SK-N-SH treated with all-trans-retinoic acid at 6 μM for 48 hours (cell line): ENCODE measurements around the gene SERPINA12.

ENCODE experiments used
- ATAC-seq: fragments of 200-7000 bp; cut with Tn5 transposase; 3 replicates; pipeline ENCODE4 v1.9.1; 2020; ENCODE audit warnings: mild to moderate bottlenecking, moderate library complexity
- ARNTL ChIP-seq: fragments of 450-650 bp; formaldehyde crosslinking; IDR thresholded peaks from 2 replicates; pipeline ENCODE4 v1.5.0; 2020; ENCODE audit warnings: low read depth, mild to moderate bottlenecking, moderate library complexity, borderline replicate concordance
- BACH2 ChIP-seq: fragments of 250-450 bp; sonication (Bioruptor Pico); IDR thresholded peaks from 2 replicates; pipeline ENCODE4 v1.9.0; 2021; ENCODE audit warnings: mild to moderate bottlenecking, borderline replicate concordance
- CREB5 ChIP-seq: fragments of 250-450 bp; sonication (Bioruptor Pico); IDR thresholded peaks from 2 replicates; pipeline ENCODE4 v1.5.1; 2020; ENCODE audit warnings: low read depth, mild to moderate bottlenecking, moderate library complexity
- CSDC2 ChIP-seq: fragments of 250-450 bp; sonication (Bioruptor Pico); IDR thresholded peaks from 2 replicates; pipeline ENCODE4 v1.5.0; 2020; ENCODE audit warnings: mild to moderate bottlenecking, moderate library complexity
- CSRNP3 ChIP-seq: fragments of 250-450 bp; sonication (Bioruptor Pico); IDR thresholded peaks from 2 replicates; pipeline ENCODE4 v1.5.1; 2021; ENCODE audit warnings: mild to moderate bottlenecking, moderate library complexity
- ESRRG ChIP-seq: fragments of 250-450 bp; sonication (Bioruptor Pico); IDR thresholded peaks from 2 replicates; pipeline ENCODE4 v1.6.1; 2021; ENCODE audit warnings: mild to moderate bottlenecking
- GLIS3 ChIP-seq: fragments of 250-450 bp; sonication (Bioruptor Pico); IDR thresholded peaks from 2 replicates; pipeline ENCODE4 v1.5.0; 2020; ENCODE audit warnings: mild to moderate bottlenecking, moderate library complexity
- ISL1 ChIP-seq: fragments of 250-450 bp; sonication (Bioruptor Pico); IDR thresholded peaks from 2 replicates; pipeline ENCODE4 v2.1.2; 2022; ENCODE audit warnings: mild to moderate bottlenecking, moderate library complexity
- PATZ1 ChIP-seq: fragments of 250-450 bp; sonication (Bioruptor Pico); IDR thresholded peaks from 2 replicates; pipeline ENCODE4 v1.8.0; 2020; ENCODE audit warnings: mild to moderate bottlenecking, moderate library complexity, borderline replicate concordance
- RARB ChIP-seq: fragments of 250-450 bp; sonication (Bioruptor Pico); IDR thresholded peaks from 2 replicates; pipeline ENCODE4 v1.8.0; 2021; ENCODE audit warnings: mild to moderate bottlenecking, moderate library complexity
- TOX ChIP-seq: fragments of 250-450 bp; sonication (Bioruptor Pico); IDR thresholded peaks from 2 replicates; pipeline ENCODE4 v1.8.0; 2021; ENCODE audit warnings: mild to moderate bottlenecking, moderate library complexity, borderline replicate concordance
- TSHZ2 ChIP-seq: fragments of 250-450 bp; sonication (Bioruptor Pico); IDR thresholded peaks from 2 replicates; pipeline ENCODE4 v1.5.0; 2020; ENCODE audit warnings: mild to moderate bottlenecking, moderate library complexity
- ZC3H10 ChIP-seq: fragments of 250-450 bp; sonication (Bioruptor Pico); IDR thresholded peaks from 2 replicates; pipeline ENCODE4 v1.5.1; 2021; ENCODE audit warnings: mild to moderate bottlenecking, moderate library complexity
- ZFP3 ChIP-seq: fragments of 250-450 bp; sonication (Bioruptor Pico); IDR thresholded peaks from 2 replicates; pipeline ENCODE4 v1.5.0; 2020; ENCODE audit warnings: mild to moderate bottlenecking, moderate library complexity
- ZFP30 ChIP-seq: fragments of 450-650 bp; formaldehyde crosslinking; IDR thresholded peaks from 2 replicates; pipeline ENCODE4 v1.5.0; 2022; ENCODE audit warnings: mild to moderate bottlenecking, moderate library complexity
- ZNF565 ChIP-seq: fragments of 450-650 bp; formaldehyde crosslinking; conservative IDR thresholded peaks from 2 replicates; pipeline ENCODE4 v1.5.0; 2020; ENCODE audit warnings: low read depth, mild to moderate bottlenecking, moderate library complexity
- ZNF70 ChIP-seq: fragments of 450-650 bp; formaldehyde crosslinking; IDR thresholded peaks from 2 replicates; pipeline ENCODE4 v1.5.0; 2020; ENCODE audit warnings: mild to moderate bottlenecking, moderate library complexity
- ZNF8 ChIP-seq: fragments of 450-650 bp; formaldehyde crosslinking; IDR thresholded peaks from 2 replicates; pipeline ENCODE4 v1.5.0; 2020; ENCODE audit warnings: mild to moderate bottlenecking, moderate library complexity

Gene SERPINA12

GRCh38 chr14:94543449-94544124 is 34.3 kb upstream of the SERPINA12 start:
- no peak for TF ChIP-seq TSHZ2
- TF ChIP-seq CREB5 (CRISPR knock-in tag): no peak
- no peak for TF ChIP-seq TOX (CRISPR knock-in tag)
- TF ChIP-seq ZFP30: no peak
- no peak for TF ChIP-seq BACH2
- TF ChIP-seq ZFP3 (CRISPR knock-in tag): no peak
- no peak for ATAC-seq

GRCh38 chr14:94542811-94543440 is 33.7 kb upstream of the SERPINA12 start:
- ATAC-seq: no peak
- no peak for TF ChIP-seq CSDC2
- no peak for TF ChIP-seq TSHZ2
- TF ChIP-seq ESRRG (CRISPR knock-in tag): no peak
- no peak for TF ChIP-seq RARB (CRISPR knock-in tag)
- no peak for TF ChIP-seq CSRNP3 (CRISPR knock-in tag)
- TF ChIP-seq, all 23 proteins: peak for 0

- TF ChIP-seq ZNF70 (no peak), ZNF8 (no peak), CSDC2 (no peak), RARB (CRISPR knock-in tag) (no peak)
Observed at GRCh38 chr14:94542111-94542810, 33.0 kb upstream of the SERPINA12 start.

GRCh38 chr14:94541234-94541975 is 32.1 kb upstream of the SERPINA12 start:
- TF ChIP-seq CSRNP3 (CRISPR knock-in tag): no peak
- TF ChIP-seq ZC3H10 (CRISPR knock-in tag): no peak
- no peak for TF ChIP-seq ARNTL
- TF ChIP-seq CREB5 (CRISPR knock-in tag): no peak
- no peak for TF ChIP-seq ZNF565 (CRISPR knock-in tag)
- no peak for TF ChIP-seq GLIS3 (CRISPR knock-in tag)
- TF ChIP-seq PATZ1 (CRISPR knock-in tag): no peak
- no peak for TF ChIP-seq CSDC2
- no peak for TF ChIP-seq ISL1 (CRISPR knock-in tag)
- no peak for ATAC-seq

More at GRCh38 chr14:94542111-94542810, 33.0 kb upstream of the SERPINA12 start:
- peak; percentile 66 for ATAC-seq
